Smooth muscle cell of the brain vasculature (primary cell): ENCODE data around the gene TAC1.
"Not testable (repeated sequence)": the region's sequence is repeated elsewhere in the genome, so short reads cannot be mapped to it uniquely, and the experiment has no call there.

Experiments
- DNase-seq: peaks from one replicate; pipeline ENCODE4 v3.0.0-alpha.2; 2012; ENCODE audit warnings: low read depth, low spot score

The TAC1 gene, protein sequence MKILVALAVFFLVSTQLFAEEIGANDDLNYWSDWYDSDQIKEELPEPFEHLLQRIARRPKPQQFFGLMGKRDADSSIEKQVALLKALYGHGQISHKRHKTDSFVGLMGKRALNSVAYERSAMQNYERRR

DNA sequence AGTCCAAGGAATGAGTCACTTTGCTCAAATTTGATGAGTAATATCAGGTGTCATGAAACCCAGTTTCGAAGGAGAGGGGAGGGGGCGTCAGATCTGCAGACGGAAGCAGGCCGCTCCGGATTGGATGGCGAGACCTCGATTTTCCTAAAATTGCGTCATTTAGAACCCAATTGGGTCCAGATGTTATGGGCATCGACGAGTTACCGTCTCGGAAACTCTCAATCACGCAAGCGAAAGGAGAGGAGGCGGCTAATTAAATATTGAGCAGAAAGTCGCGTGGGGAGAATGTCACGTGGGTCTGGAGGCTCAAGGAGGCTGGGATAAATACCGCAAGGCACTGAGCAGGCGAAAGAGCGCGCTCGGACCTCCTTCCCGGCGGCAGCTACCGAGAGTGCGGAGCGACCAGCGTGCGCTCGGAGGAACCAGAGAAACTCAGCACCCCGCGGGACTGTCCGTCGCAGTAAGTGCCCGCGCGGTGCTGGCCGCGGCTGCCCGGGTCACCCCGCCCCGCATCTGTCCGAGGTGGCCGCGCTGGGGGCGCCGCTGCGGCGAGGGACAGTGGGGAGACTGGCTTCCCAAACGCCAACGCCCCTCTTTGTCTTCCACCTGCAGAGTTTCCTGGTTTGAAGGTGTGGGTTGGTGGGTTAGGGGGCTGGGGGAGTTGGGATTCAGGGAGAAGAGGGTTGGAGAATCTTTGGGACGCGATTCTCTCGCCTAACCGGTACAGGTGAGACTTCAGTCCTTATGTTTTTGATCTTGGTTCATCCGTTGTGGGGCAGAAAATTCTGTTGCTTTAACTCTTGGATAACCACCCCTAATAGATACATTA, at the start of gene TAC1:
Gene TAC1 (plus strand): TSS at position 351 of the 829 bp plus-strand sequence. CDS start 527 bp downstream, outside the sequence.
- no peak for DNase-seq

DNA sequence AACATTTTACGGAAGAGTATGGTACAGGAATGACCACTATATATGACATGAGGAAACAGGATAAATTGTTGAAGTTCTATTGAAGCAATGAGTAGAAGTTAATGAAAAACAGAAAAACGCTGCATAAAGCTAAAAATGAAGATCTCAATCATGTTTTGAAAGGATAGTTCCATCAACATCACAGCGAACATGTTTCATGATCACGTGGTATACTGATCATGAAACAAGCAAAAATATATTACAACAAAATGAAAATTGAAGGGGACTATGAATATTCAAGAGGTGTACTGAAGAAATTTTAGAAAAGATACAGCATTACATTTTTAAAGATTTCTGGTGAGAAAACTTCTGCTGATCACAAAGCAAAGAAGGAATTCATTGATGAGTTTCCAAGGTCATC, 45.9 kb upstream of the TAC1 start:
- DNase-seq: no peak

DNA sequence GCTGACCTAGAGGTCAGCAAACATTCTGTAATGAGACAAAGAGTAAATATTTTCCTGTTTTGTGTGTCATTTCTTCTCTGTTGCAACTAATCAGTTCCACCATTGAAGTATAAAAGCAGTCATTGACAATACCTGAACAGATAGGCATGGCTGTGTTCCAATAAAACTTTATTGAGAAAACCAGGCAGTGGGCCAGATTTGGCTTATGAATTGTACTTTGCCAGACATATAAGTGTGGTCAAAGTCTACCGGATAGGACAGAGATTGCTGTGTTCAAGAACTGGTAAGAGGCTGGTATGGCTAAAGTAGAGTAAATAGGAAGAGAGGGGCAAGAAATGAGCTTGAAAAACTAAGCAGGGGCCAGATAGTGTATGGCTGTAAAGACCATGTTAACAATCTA, 38.3 kb upstream of the TAC1 start:
- no peak for DNase-seq

DNA sequence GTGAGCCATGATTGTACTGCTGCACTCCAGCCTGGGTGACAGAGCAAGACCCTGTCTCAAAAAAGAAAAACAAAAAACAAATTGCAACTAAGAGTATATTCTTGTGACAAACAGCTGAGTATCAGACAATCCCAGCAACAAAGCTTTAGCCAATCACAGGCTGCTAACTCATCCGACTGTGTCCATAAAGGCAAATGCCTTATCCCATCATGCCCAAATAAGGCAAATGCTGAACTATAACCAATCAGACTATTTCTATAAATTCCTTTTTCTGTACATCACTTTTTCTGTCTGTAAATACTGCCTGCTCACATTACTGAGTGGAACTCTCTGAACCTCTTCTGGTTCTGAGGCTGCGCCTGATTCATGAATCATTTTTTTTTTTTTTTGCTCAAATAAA, 37.5 kb upstream of the TAC1 start:
- no peak for DNase-seq

DNA sequence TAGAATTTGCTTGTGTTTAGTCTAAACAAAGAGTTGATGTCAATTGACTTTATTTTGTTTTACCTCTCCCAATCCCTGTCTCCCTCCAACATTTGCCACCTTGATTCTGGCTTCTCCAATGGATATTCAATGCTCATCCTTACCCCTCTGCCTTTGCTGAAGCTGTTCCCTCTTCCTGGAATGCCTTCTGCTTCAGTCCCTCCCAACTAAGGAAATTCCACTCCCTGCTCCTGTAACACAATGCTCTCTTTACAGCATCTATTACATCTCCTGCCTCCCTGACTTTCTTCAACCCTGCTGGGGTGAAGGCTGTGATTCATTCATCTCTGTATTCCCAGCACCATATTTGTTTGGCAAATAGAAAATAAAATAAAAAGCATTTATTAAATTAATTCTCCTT, 34.5 kb upstream of the TAC1 start:
- DNase-seq: no peak

DNA sequence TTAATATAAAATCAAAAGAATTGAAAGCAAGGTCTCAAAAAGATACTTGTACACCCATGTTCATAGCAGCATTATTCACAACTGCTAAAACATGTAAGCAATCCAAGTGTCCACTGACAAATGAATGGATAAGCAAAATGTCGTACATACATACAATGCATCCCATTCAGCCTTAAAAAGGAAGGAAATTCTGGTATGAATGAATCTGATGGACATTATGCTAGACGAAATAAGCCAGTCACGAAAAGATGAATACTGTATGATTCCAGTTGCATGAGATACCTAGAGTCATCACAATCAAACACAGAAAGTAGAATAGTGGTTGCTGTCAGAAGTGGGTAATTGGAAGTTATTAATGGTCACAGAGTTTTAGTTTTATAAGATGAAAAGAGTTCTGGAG, 9.5 kb upstream of the TAC1 start:
- no peak for DNase-seq

DNA sequence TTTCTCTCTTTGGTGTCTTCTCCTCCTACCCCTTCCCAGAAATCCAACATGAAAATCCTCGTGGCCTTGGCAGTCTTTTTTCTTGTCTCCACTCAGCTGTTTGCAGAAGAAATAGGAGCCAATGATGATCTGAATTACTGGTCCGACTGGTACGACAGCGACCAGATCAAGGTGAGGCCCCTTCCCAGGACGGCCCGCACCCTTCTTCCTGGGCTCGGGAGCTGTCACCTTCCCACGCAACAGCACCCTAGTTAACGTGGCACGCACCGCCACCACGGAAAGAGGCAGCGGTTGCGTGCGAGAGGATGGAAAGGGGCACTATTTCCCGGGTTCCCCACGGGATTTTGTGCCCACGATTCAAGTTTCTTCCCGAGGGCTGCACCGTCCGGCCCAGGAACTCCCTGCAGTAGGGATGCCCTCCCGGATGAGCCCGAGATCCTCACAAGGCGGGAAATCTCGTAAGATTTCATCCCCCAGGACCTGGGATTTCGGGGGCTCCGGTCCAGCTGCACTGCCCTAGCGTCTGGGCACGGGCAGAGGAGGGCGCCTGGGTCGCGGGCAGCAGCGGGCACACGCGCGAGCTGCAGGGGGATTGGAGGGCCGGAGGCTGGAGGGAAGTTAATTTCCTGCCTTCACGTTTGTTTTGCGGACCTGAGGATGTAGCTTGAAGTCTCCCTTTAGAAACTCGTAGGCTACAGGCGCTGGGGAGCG, 834 bp downstream of the TAC1 start:
- DNase-seq: no peak

DNA sequence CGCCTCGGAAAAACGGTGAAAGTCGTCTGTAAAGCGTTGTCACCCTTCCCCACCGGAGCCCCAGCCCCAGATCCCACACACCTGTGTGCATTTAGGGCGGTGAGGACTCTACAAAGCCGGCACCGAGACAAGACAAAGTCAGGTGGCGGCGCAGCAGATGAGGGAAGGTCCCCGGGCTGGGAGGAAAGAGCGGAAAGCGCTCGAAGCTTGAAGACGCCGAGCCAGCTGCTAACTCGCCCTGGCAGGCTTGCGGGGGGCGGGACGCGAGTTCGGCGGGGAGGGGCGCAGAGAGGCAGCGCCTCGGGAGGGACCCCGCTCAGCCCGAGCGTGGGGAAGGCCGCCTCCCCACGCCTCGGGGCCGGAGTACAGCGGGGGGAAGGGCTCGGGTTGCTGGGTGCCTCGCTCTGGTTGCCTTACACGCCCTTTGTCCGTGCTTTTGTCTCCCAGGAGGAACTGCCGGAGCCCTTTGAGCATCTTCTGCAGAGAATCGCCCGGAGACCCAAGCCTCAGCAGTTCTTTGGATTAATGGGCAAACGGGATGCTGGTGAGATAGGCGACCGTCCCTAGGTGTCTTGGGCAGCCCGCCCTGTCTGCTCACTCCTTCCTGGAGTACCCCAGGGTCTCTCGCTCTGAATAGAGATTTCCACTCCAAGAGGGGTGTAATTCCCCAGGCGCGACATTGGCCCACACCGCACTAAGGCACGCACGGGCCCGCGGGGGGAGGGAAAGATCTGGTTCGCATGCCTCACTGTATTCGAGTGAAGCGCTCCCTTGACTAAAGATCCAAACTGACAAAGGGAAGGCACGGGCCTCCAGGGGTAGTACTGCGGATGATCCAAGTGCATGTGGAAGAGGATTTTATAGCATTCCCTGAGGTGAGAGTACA, 1.6 kb downstream of the TAC1 start:
- no peak for DNase-seq

DNA sequence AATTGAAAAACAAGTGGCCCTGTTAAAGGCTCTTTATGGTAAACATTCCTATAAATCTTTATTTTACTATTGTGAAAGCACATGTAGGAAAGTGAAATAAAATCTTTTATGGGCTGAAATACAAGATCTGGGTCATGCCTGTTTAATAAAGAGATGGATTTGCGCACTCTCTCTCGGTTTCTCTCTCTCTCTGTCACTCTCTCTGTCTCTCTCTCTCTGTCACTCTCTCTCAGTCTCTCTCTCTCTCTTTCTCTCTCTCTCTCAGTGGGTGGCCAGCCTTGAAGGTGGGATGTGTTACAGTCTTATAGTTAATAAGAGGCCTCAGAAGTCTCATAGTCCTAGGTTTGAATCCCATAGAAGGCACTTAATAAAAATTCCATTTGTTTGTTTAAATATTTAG, 2.4 kb downstream of the TAC1 start:
- DNase-seq: no peak

DNA sequence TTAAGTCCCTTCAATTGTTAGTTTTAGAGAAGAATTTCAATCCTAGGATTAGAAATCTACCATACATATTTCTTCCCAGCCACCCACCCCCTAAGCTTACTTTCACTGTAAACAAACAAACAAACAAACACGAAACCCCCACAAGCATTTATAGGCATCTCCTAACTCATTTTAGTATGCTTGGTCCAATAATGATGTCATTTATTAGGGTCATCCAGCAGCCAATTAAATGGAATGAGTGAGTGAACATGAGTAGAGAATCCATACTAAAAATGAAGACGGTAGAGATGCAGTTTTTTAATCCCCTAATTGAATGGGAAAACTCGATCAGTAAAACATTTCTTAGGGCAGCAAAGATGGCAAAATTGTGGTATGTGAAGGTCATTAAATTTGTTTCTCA, 3.2 kb downstream of the TAC1 start:
- DNase-seq: no peak

DNA sequence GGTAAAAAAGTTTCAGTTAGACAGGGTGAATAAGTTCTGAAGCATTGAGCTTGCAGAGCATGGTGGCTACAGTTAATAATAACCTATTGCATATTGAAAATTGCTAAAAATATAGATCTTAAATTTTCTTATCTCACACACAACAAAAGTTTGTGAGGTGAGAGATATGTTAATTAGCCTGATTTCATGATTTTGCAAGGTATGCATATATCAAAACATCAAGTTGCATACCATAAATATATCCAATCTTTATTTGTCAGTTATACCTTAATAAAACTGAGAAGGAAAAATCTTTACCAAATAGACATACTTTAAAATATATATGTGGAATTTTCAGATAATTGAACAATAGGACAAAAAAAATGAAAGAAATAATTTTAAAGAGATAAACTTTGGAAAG, 16.6 kb downstream of the TAC1 start:
- no peak for DNase-seq

DNA sequence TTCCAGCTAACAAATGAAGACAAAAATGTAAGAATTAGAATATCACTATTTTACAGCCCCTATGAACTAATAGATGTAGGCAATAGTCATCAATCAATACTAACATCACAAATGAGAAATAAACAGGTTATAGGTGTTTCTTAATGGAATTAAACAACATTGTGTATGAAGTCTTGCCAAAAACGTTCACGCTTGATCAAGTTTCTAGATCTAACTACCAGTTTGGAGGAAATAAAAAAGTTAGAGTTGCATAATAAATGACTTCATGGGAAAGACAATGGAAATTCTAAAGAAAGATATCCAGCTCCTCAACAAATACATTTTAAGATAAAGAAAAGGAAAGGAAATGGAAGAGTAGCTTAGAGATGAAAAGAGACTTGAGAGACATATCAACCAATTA, 19.7 kb downstream of the TAC1 start:
- no peak for DNase-seq

DNA sequence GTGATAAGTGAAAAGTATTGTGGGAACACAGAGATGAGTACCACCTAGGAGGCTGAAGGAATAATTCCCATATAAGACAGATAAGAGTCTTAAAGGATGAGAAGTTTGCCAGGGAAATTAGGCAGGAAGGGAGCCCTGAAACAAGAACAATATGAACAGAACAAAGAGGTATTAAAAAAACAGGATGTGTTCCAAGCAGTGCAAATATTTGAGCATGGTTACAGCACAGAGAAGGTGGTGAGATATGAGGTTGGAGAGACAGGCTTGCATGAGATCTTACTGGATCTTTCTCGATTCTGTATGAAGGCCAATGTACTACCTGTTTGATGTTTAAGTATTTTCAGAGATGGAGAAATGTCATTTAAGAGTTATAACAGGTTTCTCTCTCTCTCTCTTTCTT, 20.3 kb downstream of the TAC1 start:
- no peak for DNase-seq

DNA sequence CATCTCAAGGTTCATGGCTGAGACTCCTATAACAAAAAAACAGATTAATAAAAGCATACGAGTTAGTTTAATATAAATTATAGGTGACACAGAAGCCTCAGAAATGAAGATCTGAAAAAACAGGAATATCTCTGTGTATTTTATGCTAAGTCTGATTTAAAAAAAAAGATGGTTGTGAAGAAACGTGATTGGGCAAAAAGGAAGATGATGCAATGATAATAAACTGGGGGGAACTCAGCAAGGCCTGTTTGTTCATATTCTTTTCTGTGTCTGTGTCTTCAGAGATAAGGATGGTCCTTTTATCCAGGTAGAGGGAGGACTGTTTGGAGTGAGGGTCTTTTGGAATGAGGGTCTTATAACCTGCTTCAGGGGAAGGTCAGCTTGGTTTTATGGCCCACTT, 25.9 kb downstream of the TAC1 start:
- no peak for DNase-seq

DNA sequence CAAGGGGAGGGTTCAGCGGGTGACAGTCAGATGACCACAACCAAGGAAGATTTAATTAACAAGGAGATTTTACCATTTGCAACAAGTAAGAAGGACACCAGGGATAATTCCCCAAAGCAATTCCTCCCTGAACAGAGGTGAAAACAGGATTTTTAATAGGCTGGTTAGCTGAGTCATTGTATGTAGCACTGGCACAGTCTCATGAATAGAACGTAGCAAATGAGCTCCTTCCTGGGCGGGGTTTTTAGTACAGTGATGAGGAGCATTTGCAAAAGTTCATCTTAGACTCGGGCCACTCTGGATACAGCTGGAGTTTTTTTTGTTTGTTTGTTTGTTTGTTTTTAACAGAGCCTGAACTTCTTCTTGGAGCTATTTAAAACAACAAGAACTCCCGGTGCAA, 39.0 kb downstream of the TAC1 start:
- no peak for DNase-seq

DNA sequence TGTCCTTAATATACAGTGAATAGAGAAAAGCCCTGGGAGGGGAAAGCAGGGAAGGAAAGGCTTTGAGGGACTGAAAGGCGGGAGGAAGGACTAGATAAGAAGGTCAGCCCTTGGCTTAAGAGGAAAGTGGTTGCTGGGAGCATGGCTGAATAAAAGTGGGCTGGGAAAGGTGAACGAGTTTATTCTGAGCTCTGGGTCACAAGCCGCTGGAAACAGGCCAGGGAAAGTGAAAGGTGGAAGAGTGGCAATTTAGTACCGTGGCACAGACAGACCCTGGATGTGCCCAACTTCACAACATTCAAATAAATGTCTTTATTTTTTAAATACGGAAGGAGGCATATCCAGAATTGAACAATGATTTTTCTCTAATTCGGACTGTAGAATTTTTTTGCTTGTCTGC, 39.7 kb downstream of the TAC1 start:
- no peak for DNase-seq

DNA sequence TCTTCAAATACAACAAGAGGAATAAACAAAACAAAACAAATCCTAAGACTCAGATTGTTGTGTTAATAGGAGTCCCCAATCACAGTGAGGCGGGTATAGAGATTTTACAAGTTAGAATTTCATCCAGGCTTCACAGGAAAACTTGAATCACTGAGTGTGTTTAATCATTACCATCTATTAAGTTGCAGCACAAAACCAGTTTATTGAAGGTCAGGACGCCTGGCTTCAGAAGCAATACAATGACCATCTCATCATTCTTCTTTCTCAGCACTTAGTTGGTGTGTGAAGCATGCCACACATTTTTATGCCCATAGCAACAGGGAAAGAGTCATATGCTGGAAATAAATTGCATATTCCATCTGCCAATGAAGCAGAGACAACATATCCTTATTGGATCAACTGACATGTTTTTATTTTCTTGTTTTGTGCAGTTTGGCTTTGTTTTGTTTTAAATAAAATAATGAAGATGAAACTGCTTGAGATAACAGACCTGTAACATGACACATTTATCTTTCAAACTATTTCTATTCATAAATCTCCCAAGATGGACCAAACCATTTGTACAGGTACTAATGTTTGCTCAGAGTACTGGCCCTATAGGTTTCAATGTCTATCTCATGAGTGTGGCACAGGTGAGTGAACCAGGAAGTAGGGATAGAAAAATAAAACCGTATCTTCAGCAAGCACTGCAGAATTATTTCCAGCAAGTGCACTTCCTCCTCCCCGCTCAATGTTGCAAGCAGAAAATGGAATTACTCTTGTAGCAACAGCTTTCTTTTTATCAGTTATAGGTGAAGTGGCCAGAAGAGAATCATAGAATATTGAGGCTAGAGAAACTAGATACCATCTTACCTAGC, 40.4 kb downstream of the TAC1 start:
- no peak for DNase-seq

DNA sequence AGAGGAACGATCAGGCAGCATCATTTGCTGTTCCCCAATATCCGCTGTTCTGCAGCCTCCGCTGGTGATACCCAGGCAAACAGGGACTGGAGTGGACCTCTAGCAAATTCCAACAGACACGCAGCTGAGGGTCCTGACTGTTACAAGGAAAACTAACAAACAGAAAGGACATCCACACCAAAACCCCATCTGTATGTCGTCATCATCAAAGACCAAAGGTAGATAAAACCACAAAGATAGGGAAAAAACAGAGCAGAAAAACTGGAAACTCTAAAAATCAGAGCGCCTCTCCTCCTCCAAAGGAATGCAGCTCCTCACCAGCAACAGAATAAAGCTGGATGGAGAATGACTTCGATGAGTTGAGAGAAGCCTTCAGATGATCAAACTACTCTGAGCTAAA, 54.5 kb downstream of the TAC1 start:
- DNase-seq: not testable (repeated sequence)
